Sigmoid colon (tissue), 4 donors: ENCODE results near the gene SLC6A14.

Experiments
- CTCF ChIP-seq, 4 experiments: fragments of 450-650 bp in 3 of 4; fragments of 200-600 bp in 1 of 4; IDR thresholded peaks; one replicate each; pipeline ENCODE4 v1.5.1; 2016 to 2019; ENCODE audit warnings: antibody characterized with exemption in 4 of 4, mild to moderate bottlenecking in 3 of 4, moderate library complexity in 2 of 4
- POLR2AphosphoS5 ChIP-seq, 4 donors: sonication (generic); formaldehyde crosslinking; IDR thresholded peaks; one replicate each; pipeline ENCODE4 v1.6.1; 2017; ENCODE audit warnings: antibody characterized with exemption in 4 of 4

GRCh38 chrX:116462822-116463221 lies 26.4 kb downstream of the SLC6A14 start, which contains the start of gene CT83:
- no peak for TF ChIP-seq CTCF (IDR thresholded peaks at IDR 0.05)
- no peak for TF ChIP-seq POLR2AphosphoS5 (IDR thresholded peaks at IDR 0.05)
